H1 (cell line): ENCODE results near the gene TEKT5. TPM values are rescaled to one million over a fixed set of nuclear protein-coding genes. Genes with fewer than 3 reads are reported as not detected.
A peak's percentile ranks its signal among the peaks of the same experiment; 100 is the strongest.

Experiments
- CTCF ChIA-PET: fragments of 300-600 bp; sonication (Branson Sonifier 250); formaldehyde crosslinking; loops from one replicate; lab custom pipeline; 2021; ENCODE audit not compliant: partially characterized antibody; lab: Charles Lee
- POLR2A ChIA-PET: fragments of 300-600 bp; sonication (Branson Sonifier 250); formaldehyde crosslinking; loops from one replicate; lab custom pipeline; 2021; ENCODE audit warnings: inconsistent platforms; ENCODE audit not compliant: partially characterized antibody; lab: Charles Lee
- DNase-seq, 2 experiments: peaks; one replicate each; pipeline versions ENCODE4 v3.0.0 to v3.0.0-alpha.2; 2010 to 2022; ENCODE audit warnings: low spot score in 2 of 2, low read depth in 1 of 2, mixed read lengths in 1 of 2
- FAIRE-seq: peaks from 2 replicates; lab custom pipeline; 2011; peaks lifted over from hg19 to GRCh38; lab: Jason Lieb, UNC
- H2AFZ ChIP-seq: 2 replicates; pipeline ENCODE4 v1.8.1; 2012; ENCODE audit warnings: low read length, inconsistent platforms
- H2AK5ac ChIP-seq: 2 replicates; pipeline ENCODE4 v1.6.1; 2013; ENCODE audit warnings: low read depth, low read length
- H2BK120ac ChIP-seq: replicated peaks from 2 replicates; pipeline ENCODE3; 2013; ENCODE audit warnings: low read depth, low read length, inconsistent platforms
- H2BK12ac ChIP-seq: 2 replicates; pipeline ENCODE4 v1.6.1; 2013; ENCODE audit warnings: low read depth, low read length
- H2BK15ac ChIP-seq: 2 replicates; pipeline ENCODE4 v1.6.1; 2013; ENCODE audit warnings: low read length
- H2BK20ac ChIP-seq: 2 replicates; pipeline ENCODE4 v1.6.1; 2013; ENCODE audit warnings: low read length
- H2BK5ac ChIP-seq: 2 replicates; pipeline ENCODE4 v1.6.1; 2013; ENCODE audit warnings: low read depth, low read length
- H3K14ac ChIP-seq: 2 replicates; pipeline ENCODE4 v1.6.1; 2013; ENCODE audit warnings: inconsistent platforms; ENCODE audit not compliant: insufficient read length
- H3K18ac ChIP-seq: 2 replicates; pipeline ENCODE4 v1.6.1; 2013; ENCODE audit warnings: low read length; ENCODE audit errors: extremely low read depth
- H3K23ac ChIP-seq: 2 replicates; pipeline ENCODE4 v1.6.1; 2013; ENCODE audit warnings: inconsistent platforms; ENCODE audit not compliant: insufficient read length
- H3K23me2 ChIP-seq: 2 replicates; pipeline ENCODE4 v1.6.1; 2013; ENCODE audit warnings: low read depth, low read length
- H3K27ac ChIP-seq: 2 replicates; pipeline ENCODE4 v1.6.1; 2011; ENCODE audit warnings: low read depth, low read length, inconsistent platforms
- H3K27me3 ChIP-seq, 4 experiments: replicated peaks in 1 of 4; 1 replicate in 1 of 4; 2 replicates in 3 of 4; pipeline versions ENCODE4 v1.6.1 to v1.8.1; 2011 to 2013; ENCODE audit warnings: low read length in 3 of 4, mild to moderate bottlenecking in 3 of 4, inconsistent platforms in 2 of 4, mixed read lengths in 2 of 4, moderate library complexity in 1 of 4; ENCODE audit not compliant: control insufficient read depth in 3 of 4, insufficient read depth in 3 of 4; ENCODE audit errors: extremely low read depth in 1 of 4
- H3K36me3 ChIP-seq, 4 experiments: 2 replicates each; pipeline versions ENCODE4 v1.6.1 to v1.8.1; 2011 to 2013; ENCODE audit warnings: mild to moderate bottlenecking in 4 of 4, low read length in 3 of 4, moderate library complexity in 2 of 4, control low read depth in 1 of 4, inconsistent platforms in 1 of 4; ENCODE audit not compliant: insufficient read depth in 4 of 4, control insufficient read depth in 2 of 4
- H3K4ac ChIP-seq: replicated peaks from 2 replicates; pipeline ENCODE3; 2013; ENCODE audit warnings: low read length, low read depth, mixed read lengths, inconsistent platforms; ENCODE audit not compliant: insufficient read length
- H3K4me1 ChIP-seq, 4 experiments: replicated peaks in 1 of 4; 1 replicate in 1 of 4; 2 replicates in 3 of 4; pipeline versions ENCODE4 v1.6.1 to v1.8.1; 2011 to 2013; ENCODE audit warnings: low read length in 3 of 4, inconsistent platforms in 2 of 4, mixed read lengths in 1 of 4; ENCODE audit not compliant: insufficient read depth in 4 of 4, control insufficient read depth in 3 of 4
- H3K4me2 ChIP-seq, 2 experiments: 2 replicates each; pipeline versions ENCODE4 v1.6.1 to v1.8.1; 2011 to 2013; ENCODE audit warnings: low read depth in 2 of 2, low read length in 2 of 2, control low read depth in 1 of 2, inconsistent platforms in 1 of 2, mild to moderate bottlenecking in 1 of 2; ENCODE audit not compliant: insufficient read depth in 1 of 2
- H3K4me3 ChIP-seq, 4 experiments: fragments of 200-600, 300-600 bp in 1 of 4; sonication (generic), shearing (Covaris generic), sonication (Bioruptor Twin) in 1 of 4; 2 replicates each; pipeline versions ENCODE4 v1.5.1 to v1.8.1; 2011 to 2016; ENCODE audit warnings: low read length in 4 of 4, low read depth in 3 of 4, control low read depth in 2 of 4, inconsistent platforms in 2 of 4, mild to moderate bottlenecking in 2 of 4, mixed read lengths in 1 of 4, moderate library complexity in 1 of 4; ENCODE audit not compliant: insufficient read depth in 2 of 4; ENCODE audit errors: extremely low read depth in 1 of 4
- H3K56ac ChIP-seq: replicated peaks from 2 replicates; pipeline ENCODE3; 2013; ENCODE audit warnings: low read depth, mild to moderate bottlenecking, mixed read lengths, low read length, inconsistent platforms; ENCODE audit not compliant: insufficient read length
- H3K79me1 ChIP-seq: 2 replicates; pipeline ENCODE4 v1.6.1; 2013; ENCODE audit warnings: low read depth, low read length, control low read depth
- H3K79me2 ChIP-seq, 2 experiments: 2 replicates each; pipeline versions ENCODE4 v1.6.1 to v1.8.1; 2012 to 2013; ENCODE audit warnings: low read length in 2 of 2, mild to moderate bottlenecking in 2 of 2, inconsistent platforms in 1 of 2; ENCODE audit not compliant: insufficient read depth in 2 of 2, control insufficient read depth in 1 of 2
- H3K9ac ChIP-seq, 4 experiments: replicated peaks in 1 of 4; 1 replicate in 1 of 4; 2 replicates in 3 of 4; pipeline versions ENCODE4 v1.6.1 to v1.8.1; 2011 to 2013; ENCODE audit warnings: low read depth in 3 of 4, low read length in 3 of 4, control low read depth in 2 of 4, mild to moderate bottlenecking in 2 of 4, moderate library complexity in 2 of 4, inconsistent platforms in 1 of 4; ENCODE audit errors: extremely low read depth in 1 of 4
- H3K9me3 ChIP-seq, 2 experiments: 2 replicates each; pipeline versions ENCODE4 v1.6.1 to v1.8.1; 2012 to 2013; ENCODE audit warnings: mild to moderate bottlenecking in 2 of 2, moderate library complexity in 2 of 2, control low read depth in 1 of 2, inconsistent platforms in 1 of 2, low read depth in 1 of 2, low read length in 1 of 2, mixed read lengths in 1 of 2; ENCODE audit not compliant: insufficient read depth in 2 of 2
- H4K20me1 ChIP-seq, 2 experiments: replicated peaks in 1 of 2; 2 replicates each; pipeline versions ENCODE3 to v1.8.1; 2011 to 2013; ENCODE audit warnings: inconsistent platforms in 2 of 2, low read length in 2 of 2, mild to moderate bottlenecking in 1 of 2; ENCODE audit not compliant: insufficient read depth in 2 of 2, control insufficient read depth in 1 of 2
- H4K5ac ChIP-seq: 2 replicates; pipeline ENCODE4 v1.6.1; 2013; ENCODE audit warnings: low read length, low read depth, mixed read lengths, inconsistent platforms; ENCODE audit not compliant: insufficient read length
- H4K8ac ChIP-seq: 2 replicates; pipeline ENCODE4 v1.8.0; 2013; ENCODE audit warnings: mild to moderate bottlenecking, moderate library complexity, low read length, inconsistent platforms; ENCODE audit not compliant: insufficient read depth; ENCODE audit errors: extremely low read depth
- H4K91ac ChIP-seq: replicated peaks from 2 replicates; pipeline ENCODE3; 2013; ENCODE audit warnings: low read length, mixed read lengths, inconsistent platforms; ENCODE audit not compliant: insufficient read length
- JUND ChIP-seq: IDR thresholded peaks from 2 replicates; pipeline ENCODE4 v1.6.1; 2011; ENCODE audit warnings: mild to moderate bottlenecking, improper control_type of control experiment, low read length
- NRF1 ChIP-seq: IDR thresholded peaks from 2 replicates; pipeline ENCODE4 v1.6.1; 2011; ENCODE audit warnings: mild to moderate bottlenecking, low read depth, low read length, improper control_type of control experiment
- RAD21 ChIP-seq, 2 experiments: IDR thresholded peaks in 1 of 2; conservative IDR thresholded peaks in 1 of 2; 2 replicates each; pipeline ENCODE4 v1.6.1; 2011; ENCODE audit warnings: low read depth in 2 of 2, low read length in 2 of 2, improper control_type of control experiment in 1 of 2, inconsistent platforms in 1 of 2, mild to moderate bottlenecking in 1 of 2, moderate library complexity in 1 of 2
- WGBS, 2 experiments: shearing (Covaris generic) in 1 of 2; methylation state at CpG; one replicate each; pipeline versions ENCODE4 v1.1.6 to v1.1.7; 2013 to 2015; ENCODE audit warnings: low lambda C conversion rate in 2 of 2, mixed read lengths in 2 of 2, inconsistent platforms in 1 of 2, low coverage in 1 of 2, missing lambda C conversion rate in 1 of 2; ENCODE audit not compliant: insufficient replicate concordance in 2 of 2, insufficient coverage in 1 of 2, insufficient read length in 1 of 2; ENCODE audit errors: extremely low coverage in 1 of 2, missing lambda C conversion rate in 1 of 2; 5-methylcytosine and 5-hydroxymethylcytosine counted together
- polyA plus RNA-seq, 7 experiments: library from polyadenylated mRNA; depleted of rRNA in 3 of 7; stranded (reverse) in 5 of 7; unstranded in 2 of 7; fragments of >200 nt in 5 of 7; fragments of 200-250 nt in 2 of 7; gene quantifications; 1 replicate in 5 of 7; 2 replicates in 1 of 7; 4 replicates in 1 of 7; pipeline versions ENCODE4 v1.2.1 to v1.2.3, GENCODE V29; 2011 to 2013; ENCODE audit warnings: missing spikeins in 2 of 7, mixed read lengths in 2 of 7
- total RNA-seq: library from RNA; stranded (reverse); fragmentation: NEBNext Ultra II Directional; extraction: Animal tissue kit (Norgen Biotek cat#: 25700); gene quantifications from 2 replicates; pipeline ENCODE4 v1.2.1, GENCODE V29; 2021

Gene TEKT5
- total and polyA plus RNA-seq, 2 of the 8 experiments (the other 6 are each of a cell fraction or from before 2014, with no cell fraction given): 0.95 TPM; not detected in 1

DNA sequence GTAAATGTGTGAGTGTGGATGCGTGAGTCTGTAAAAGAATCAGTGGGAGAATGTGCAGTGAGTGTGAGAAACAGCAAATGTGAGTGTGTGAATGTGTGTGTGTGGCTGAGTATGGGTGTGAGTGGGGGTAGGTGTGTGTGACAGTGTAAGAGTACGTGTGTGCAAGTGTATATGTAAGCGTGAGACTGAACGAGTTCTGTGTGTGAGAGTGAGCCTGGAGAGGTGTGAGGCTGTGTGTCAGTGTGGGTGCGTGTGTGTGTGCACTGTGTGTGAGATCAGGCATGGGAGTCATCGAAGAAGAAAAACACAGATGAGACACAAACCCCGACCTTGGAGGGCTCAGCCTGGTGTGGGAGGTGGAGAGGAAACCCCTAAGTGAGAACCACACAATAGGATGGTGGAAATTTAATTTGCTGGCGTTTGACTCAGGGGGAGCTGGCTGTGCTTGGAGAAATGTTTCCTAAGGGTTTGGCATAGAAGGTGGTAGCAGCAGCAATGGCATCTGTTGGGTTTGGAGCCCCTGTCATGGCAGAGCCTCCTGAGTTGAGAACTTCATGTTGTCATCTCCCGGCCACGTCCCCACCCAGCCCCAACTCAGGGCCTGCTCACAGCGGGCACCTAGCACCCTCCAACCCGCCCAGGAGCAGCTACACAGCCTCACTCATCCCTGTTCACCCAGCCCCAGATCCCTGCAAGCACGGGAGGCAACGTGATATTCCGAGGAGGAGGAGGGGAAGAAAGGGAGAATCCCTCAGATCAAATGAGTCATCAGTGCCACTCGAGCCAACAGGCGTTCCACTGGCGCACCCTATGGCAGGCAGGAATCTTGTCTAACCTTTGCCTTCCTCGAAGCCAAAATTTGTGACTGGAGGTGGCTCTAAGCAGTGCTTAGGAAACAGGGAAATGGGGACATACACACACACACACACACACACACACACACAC lies 34.6 kb upstream of the TEKT5 start:
- no peaks in the 10 kb centered on the region for H3K27me3 ChIP-seq
- H3K27ac ChIP-seq: no peak overlapping the region
- H2BK5ac ChIP-seq: peak overlapping the region; percentile 66; the same call in 1 of the 2 replicates
- CTCF ChIA-PET: interaction anchor here (0.8 to 1.8 kb wide), 6 partner anchors 7 to 214 kb away, joined by 3 to 11 read pairs (median 3); no protein-coding TSS in a partner anchor
- H3K9me3 ChIP-seq: no peaks in the 10 kb centered on the region
- no peak overlapping the region for H3K4me2 ChIP-seq
- H4K91ac ChIP-seq: no peak overlapping the region
- H2BK15ac ChIP-seq: peak overlapping the region; percentile 75
- peak overlapping the region; percentile 78 for H3K4ac ChIP-seq
- POLR2A ChIA-PET: no interaction called here
- H3K56ac ChIP-seq: no peak overlapping the region
- no peak overlapping the region for H3K23ac ChIP-seq
- peak overlapping the region; percentile 77 for H2AK5ac ChIP-seq
- H3K14ac ChIP-seq: no peak overlapping the region
- H4K8ac ChIP-seq: peak overlapping the region; percentile 57; the same call in 1 of the 2 replicates
- H3K9ac ChIP-seq: no peak overlapping the region; a peak in 1 of 7 replicates
- no peak overlapping the region for H2BK120ac ChIP-seq
- no peak overlapping the region for H4K5ac ChIP-seq
- no peak for DNase-seq
- peak; percentile 18 to 40; a peak in 3 of 4 replicates for TF ChIP-seq RAD21 (IDR thresholded peaks at IDR 0.05 in 1 of 2, conservative IDR thresholded peaks at IDR 0.05 in 1 of 2; ENCODE audit: low read depth in 2 of 2, low read length in 2 of 2)
- peak; percentile 69; the same call in 1 of the 2 replicates for TF ChIP-seq JUND
- no peak for TF ChIP-seq NRF1
- H2AFZ ChIP-seq: no peak overlapping the region
- 81 to 100% methylated on average over 1 to 19 of the region's 19 CpGs for WGBS, 2 experiments
- no peaks in the 10 kb centered on the region for H3K79me2 ChIP-seq
- H3K23me2 ChIP-seq: no peaks in the 10 kb centered on the region; the same call in 1 of the 2 replicates
- no peak overlapping the region for H3K18ac ChIP-seq
- H3K36me3 ChIP-seq: no peaks in the 10 kb centered on the region
- H2BK12ac ChIP-seq: peak overlapping the region; percentile 43; the same call in 1 of the 2 replicates
- no peaks in the 10 kb centered on the region; the same call in 1 of the 2 replicates for H3K79me1 ChIP-seq
- no peak overlapping the region for H3K4me3 ChIP-seq
- H3K4me1 ChIP-seq: no peaks in the 10 kb centered on the region
- no peak for FAIRE-seq
- H4K20me1 ChIP-seq: peaks cover 1 to 4% of the 10 kb centered on the region in 2 experiments
- H2BK20ac ChIP-seq: peak overlapping the region; percentile 5; the same call in 1 of the 2 replicates
